ENCODE data around the gene IQGAP3. TPM values are rescaled to one million over a fixed set of nuclear protein-coding genes. Genes with fewer than 3 reads are reported as not detected.
A peak's percentile ranks its signal among the peaks of the same experiment; 100 is the strongest.

The IQGAP3 gene
- total RNA-seq, 2 donors from 2014 or later: 1.0 TPM; not detected in 1

DNA sequence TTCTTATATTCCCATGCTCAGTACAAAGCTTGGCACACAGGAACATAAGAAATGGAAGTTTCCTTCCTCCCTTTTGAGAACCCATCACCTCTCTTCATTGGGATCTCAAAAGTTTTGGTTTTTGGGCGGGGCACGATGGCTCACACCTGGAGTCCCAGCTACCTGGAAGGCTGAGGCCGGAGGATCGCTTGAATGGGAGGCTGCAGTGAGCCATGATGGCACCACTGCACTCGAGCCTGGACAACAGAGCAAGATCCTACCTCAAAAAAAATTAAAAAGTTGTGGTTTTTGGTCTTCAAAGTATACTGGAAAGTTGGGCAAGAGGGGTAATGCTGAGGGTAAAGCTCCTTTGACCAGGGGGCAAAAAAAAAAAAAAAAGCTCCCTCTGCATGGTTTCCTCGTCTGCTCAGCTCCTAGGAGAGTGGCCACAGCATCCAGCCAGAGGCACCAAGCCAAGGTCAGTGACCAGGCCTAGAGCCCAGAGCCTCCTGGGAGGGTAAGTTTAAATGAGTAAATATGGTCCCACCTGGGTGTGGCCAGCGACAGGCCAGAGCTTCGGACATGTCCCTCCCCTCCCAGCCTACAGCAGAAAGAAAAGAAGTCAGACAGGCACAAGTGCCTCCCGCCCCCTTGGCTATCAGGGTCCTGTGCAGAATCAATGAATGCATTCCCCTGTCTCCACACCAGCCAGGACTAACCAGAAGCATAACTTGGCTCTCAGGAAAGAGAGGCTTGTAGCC, 76.8 kb downstream of the IQGAP3 start:
- H3K4me3 ChIP-seq: peak overlapping the region in 1 of 2 donors; percentile 74
- no peaks in the 10 kb centered on the region for H3K27me3 ChIP-seq
- TF ChIP-seq, protein P1, sequence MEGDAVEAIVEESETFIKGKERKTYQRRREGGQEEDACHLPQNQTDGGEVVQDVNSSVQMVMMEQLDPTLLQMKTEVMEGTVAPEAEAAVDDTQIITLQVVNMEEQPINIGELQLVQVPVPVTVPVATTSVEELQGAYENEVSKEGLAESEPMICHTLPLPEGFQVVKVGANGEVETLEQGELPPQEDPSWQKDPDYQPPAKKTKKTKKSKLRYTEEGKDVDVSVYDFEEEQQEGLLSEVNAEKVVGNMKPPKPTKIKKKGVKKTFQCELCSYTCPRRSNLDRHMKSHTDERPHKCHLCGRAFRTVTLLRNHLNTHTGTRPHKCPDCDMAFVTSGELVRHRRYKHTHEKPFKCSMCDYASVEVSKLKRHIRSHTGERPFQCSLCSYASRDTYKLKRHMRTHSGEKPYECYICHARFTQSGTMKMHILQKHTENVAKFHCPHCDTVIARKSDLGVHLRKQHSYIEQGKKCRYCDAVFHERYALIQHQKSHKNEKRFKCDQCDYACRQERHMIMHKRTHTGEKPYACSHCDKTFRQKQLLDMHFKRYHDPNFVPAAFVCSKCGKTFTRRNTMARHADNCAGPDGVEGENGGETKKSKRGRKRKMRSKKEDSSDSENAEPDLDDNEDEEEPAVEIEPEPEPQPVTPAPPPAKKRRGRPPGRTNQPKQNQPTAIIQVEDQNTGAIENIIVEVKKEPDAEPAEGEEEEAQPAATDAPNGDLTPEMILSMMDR (IDR thresholded peaks at IDR 0.05): no peak
- DNase-seq (ENCODE audit: low spot score): no peak
- H3K4me1 ChIP-seq: peaks cover 15 to 79% of the 10 kb centered on the region in 2 donors
- peak overlapping the region; percentile 100 for H3K27ac ChIP-seq
- H3K36me3 ChIP-seq: no peaks in the 10 kb centered on the region
- no peaks in the 10 kb centered on the region for H3K9me3 ChIP-seq

DNA sequence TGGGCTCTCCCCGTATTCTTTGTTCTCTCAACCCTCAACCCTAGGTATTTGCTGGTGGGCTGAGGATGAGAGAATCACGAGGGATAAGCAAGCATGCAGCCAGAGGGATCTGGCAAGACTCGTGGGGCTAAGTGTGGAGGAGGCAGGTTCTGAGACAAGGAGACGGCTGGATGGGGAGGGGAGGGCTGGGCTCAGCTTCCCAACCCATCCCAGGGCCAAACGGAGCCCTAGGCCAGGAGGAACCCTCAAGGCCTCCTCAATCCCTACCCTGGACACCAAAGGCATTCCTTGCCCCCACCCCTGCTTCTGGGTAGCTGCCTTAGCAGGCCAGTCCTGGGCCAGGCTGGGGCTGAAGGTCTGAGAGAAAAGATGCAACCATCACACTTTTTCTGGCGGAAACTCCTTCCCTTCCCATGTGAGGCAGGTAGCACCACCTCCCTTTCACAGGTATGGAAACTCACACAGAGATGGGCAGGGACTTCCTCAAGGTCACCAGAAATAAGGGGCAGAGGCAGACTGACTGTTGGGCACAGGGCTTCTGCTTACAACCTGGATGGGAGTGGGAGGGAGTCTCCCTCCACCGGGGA, 78.0 kb downstream of the IQGAP3 start:
- Histone ChIP-seq H3K27ac (peak overlapping the region; percentile 97 to 100), H3K4me3 (no peak overlapping the region), H3K4me1 (peaks cover 15 to 90% of the 10 kb centered on the region in 2 donors), H3K27me3 (no peaks in the 10 kb centered on the region), H3K9me3 (no peaks in the 10 kb centered on the region), H3K36me3 (no peaks in the 10 kb centered on the region)
- DNase-seq (ENCODE audit: low spot score): no peak
- TF ChIP-seq, protein P1 (IDR thresholded peaks at IDR 0.05): no peak

GRCh38 chr1:156493742-156494141, 78.6 kb downstream of the IQGAP3 start:
- DNase-seq (ENCODE audit: low spot score): no peak
- H3K4me1 ChIP-seq: peaks cover 15 to 97% of the 10 kb centered on the region in 2 donors
- TF ChIP-seq, protein P1 (IDR thresholded peaks at IDR 0.05): no peak
- peak overlapping the region in 1 of 2 donors; percentile 2 for H3K4me3 ChIP-seq
- H3K9me3 ChIP-seq: no peaks in the 10 kb centered on the region
- peak overlapping the region; percentile 97 to 100 for H3K27ac ChIP-seq
- H3K36me3 ChIP-seq: no peaks in the 10 kb centered on the region
- no peaks in the 10 kb centered on the region for H3K27me3 ChIP-seq

DNA sequence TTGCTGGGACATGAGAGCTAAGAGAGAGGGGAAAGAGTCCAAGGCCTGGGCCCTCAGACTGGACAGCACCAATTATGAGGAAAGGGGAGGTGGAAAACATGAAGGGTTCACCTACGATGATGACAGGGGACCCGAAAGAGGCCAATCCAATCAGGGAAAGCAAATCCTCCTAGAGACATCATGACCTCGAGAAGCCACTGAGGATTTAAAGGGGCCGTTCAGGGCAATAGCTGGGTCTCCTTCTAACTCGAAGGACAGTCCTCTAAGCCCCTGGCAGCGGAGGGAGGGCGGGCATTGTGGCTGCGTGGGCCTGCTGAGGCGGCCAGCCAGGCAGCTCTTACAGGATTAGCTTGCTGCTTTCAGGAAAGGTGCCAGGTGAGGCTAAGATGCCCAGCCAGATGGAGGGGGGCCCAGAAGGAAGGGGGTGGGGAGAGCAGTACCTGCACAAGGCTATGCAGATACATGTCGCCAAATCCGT, 79.2 kb downstream of the IQGAP3 start:
- Histone ChIP-seq H3K27ac (peak overlapping the region; percentile 97 to 100), H3K4me1 (peaks cover 15 to 97% of the 10 kb centered on the region in 2 donors), H3K4me3 (peak overlapping the region; percentile 2 to 13), H3K36me3 (peaks cover 3% of the 10 kb centered on the region), H3K27me3 (no peaks in the 10 kb centered on the region), H3K9me3 (no peaks in the 10 kb centered on the region)
- TF ChIP-seq, protein P1 (IDR thresholded peaks at IDR 0.05): no peak
- DNase-seq (ENCODE audit: low spot score): no peak

GRCh38 chr1:156492591-156493080, 79.7 kb downstream of the IQGAP3 start:
- TF ChIP-seq, protein P1 (IDR thresholded peaks at IDR 0.05): no peak
- Histone ChIP-seq H3K27ac (peak overlapping the region; percentile 97 to 100), H3K4me1 (peaks cover 15 to 98% of the 10 kb centered on the region in 2 donors), H3K9me3 (no peaks in the 10 kb centered on the region), H3K36me3 (peaks cover 7% of the 10 kb centered on the region), H3K4me3 (peak overlapping the region; percentile 2 to 13), H3K27me3 (no peaks in the 10 kb centered on the region)
- DNase-seq (ENCODE audit: low spot score): no peak
